ENCODE results near the gene MOBP.

DNA sequence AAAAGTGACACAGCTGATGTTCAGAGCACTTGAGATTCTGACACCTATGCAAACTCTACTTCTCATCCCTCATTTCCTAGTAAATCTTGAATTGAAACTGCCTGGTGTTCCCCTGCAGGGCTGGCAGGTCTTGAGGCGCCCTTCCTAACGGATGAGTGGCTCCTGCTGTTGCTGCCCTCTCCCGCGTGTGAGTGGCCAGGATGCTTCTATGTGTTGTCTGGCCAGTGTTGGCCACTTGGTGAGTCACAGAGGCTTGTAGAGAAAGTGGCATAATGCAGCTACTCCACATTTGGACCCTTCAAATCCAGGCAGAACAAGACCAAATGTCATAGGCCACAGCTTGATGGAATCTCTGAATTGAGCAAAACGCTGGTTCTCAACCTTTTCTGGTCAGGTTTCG, 63.6 kb downstream of the MOBP start:
- TF ChIP-seq, protein P1, sequence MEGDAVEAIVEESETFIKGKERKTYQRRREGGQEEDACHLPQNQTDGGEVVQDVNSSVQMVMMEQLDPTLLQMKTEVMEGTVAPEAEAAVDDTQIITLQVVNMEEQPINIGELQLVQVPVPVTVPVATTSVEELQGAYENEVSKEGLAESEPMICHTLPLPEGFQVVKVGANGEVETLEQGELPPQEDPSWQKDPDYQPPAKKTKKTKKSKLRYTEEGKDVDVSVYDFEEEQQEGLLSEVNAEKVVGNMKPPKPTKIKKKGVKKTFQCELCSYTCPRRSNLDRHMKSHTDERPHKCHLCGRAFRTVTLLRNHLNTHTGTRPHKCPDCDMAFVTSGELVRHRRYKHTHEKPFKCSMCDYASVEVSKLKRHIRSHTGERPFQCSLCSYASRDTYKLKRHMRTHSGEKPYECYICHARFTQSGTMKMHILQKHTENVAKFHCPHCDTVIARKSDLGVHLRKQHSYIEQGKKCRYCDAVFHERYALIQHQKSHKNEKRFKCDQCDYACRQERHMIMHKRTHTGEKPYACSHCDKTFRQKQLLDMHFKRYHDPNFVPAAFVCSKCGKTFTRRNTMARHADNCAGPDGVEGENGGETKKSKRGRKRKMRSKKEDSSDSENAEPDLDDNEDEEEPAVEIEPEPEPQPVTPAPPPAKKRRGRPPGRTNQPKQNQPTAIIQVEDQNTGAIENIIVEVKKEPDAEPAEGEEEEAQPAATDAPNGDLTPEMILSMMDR (IDR thresholded peaks at IDR 0.05; ENCODE audit: low read depth, low read length), result no peak
- TF ChIP-seq EZH2phosphoT487 (IDR thresholded peaks at IDR 0.05; ENCODE audit: low read depth), result no peak

All from OCI-LY3 (cell line).